IPS DF 19.7 (cell line): ENCODE data around the gene ZNF516.

Source experiments
- DNase-seq: peaks from one replicate; pipeline ENCODE4 v3.0.0-alpha.2; 2013; ENCODE audit warnings: low read depth, low spot score

ZNF516 gene

GRCh38 chr18:76468345-76469304, 26.4 kb downstream of the ZNF516 start:
- no peak for DNase-seq

GRCh38 chr18:76467371-76468190, 27.5 kb downstream of the ZNF516 start:
- no peak for DNase-seq

- DNase-seq, result no peak
Observed at GRCh38 chr18:76466410-76466991, 28.5 kb downstream of the ZNF516 start.

GRCh38 chr18:76465630-76466409, 29.2 kb downstream of the ZNF516 start:
- no peak for DNase-seq

GRCh38 chr18:76464281-76465259, 30.5 kb downstream of the ZNF516 start:
- DNase-seq, result no peak

- no peak for DNase-seq
Observed at GRCh38 chr18:76463872-76464271, 31.2 kb downstream of the ZNF516 start.

GRCh38 chr18:76463358-76463757, 31.7 kb downstream of the ZNF516 start:
- DNase-seq, result no peak

- no peak for DNase-seq
Observed at GRCh38 chr18:76462326-76462694, 32.7 kb downstream of the ZNF516 start.

- DNase-seq, result no peak
Observed at GRCh38 chr18:76461692-76462325, 33.2 kb downstream of the ZNF516 start.

- no peak for DNase-seq
Observed at GRCh38 chr18:76461148-76461547, 33.9 kb downstream of the ZNF516 start.

GRCh38 chr18:76460482-76460881, 34.6 kb downstream of the ZNF516 start:
- no peak for DNase-seq

GRCh38 chr18:76459687-76460350, 35.2 kb downstream of the ZNF516 start:
- no peak for DNase-seq

- no peak for DNase-seq
Observed at GRCh38 chr18:76459312-76459686, 35.7 kb downstream of the ZNF516 start.

GRCh38 chr18:76458522-76459311, 36.3 kb downstream of the ZNF516 start:
- no peak for DNase-seq

- DNase-seq, result no peak
Observed at GRCh38 chr18:76457957-76458356, 37.1 kb downstream of the ZNF516 start.

GRCh38 chr18:76457475-76457874, 37.6 kb downstream of the ZNF516 start:
- no peak for DNase-seq

GRCh38 chr18:76456823-76457222, 38.2 kb downstream of the ZNF516 start:
- no peak for DNase-seq

GRCh38 chr18:76456018-76456750, 38.9 kb downstream of the ZNF516 start:
- no peak for DNase-seq
